KOPT-K1 (cell line): Measurements from ENCODE around the gene BMERB1.

ENCODE experiments used
- H3K27ac ChIP-seq: fragments of 200-600 bp; sonication (generic); 2 replicates; pipeline ENCODE4 v1.5.1; 2016; ENCODE audit warnings: antibody characterized with exemption, mild to moderate bottlenecking, low read depth, low read length; ENCODE audit not compliant: poor library complexity, severe bottlenecking
- H3K36me3 ChIP-seq: fragments of 200-600 bp; sonication (generic); 2 replicates; pipeline ENCODE4 v1.5.1; 2017; ENCODE audit warnings: antibody characterized with exemption, mild to moderate bottlenecking, low read length, moderate library complexity; ENCODE audit not compliant: insufficient read depth
- H3K9me3 ChIP-seq: fragments of 200-600 bp; sonication (generic); 2 replicates; pipeline ENCODE4 v1.5.1; 2017; ENCODE audit warnings: antibody characterized with exemption, low read length, mild to moderate bottlenecking; ENCODE audit not compliant: insufficient read depth, poor library complexity, severe bottlenecking

The BMERB1 gene

GRCh38 chr16:15492091-15492740 lies 57.8 kb downstream of the BMERB1 start:
- no peaks in the 10 kb centered on the region for H3K36me3 ChIP-seq
- H3K27ac ChIP-seq, result no peak overlapping the region
- H3K9me3 ChIP-seq, result no peaks in the 10 kb centered on the region

DNA sequence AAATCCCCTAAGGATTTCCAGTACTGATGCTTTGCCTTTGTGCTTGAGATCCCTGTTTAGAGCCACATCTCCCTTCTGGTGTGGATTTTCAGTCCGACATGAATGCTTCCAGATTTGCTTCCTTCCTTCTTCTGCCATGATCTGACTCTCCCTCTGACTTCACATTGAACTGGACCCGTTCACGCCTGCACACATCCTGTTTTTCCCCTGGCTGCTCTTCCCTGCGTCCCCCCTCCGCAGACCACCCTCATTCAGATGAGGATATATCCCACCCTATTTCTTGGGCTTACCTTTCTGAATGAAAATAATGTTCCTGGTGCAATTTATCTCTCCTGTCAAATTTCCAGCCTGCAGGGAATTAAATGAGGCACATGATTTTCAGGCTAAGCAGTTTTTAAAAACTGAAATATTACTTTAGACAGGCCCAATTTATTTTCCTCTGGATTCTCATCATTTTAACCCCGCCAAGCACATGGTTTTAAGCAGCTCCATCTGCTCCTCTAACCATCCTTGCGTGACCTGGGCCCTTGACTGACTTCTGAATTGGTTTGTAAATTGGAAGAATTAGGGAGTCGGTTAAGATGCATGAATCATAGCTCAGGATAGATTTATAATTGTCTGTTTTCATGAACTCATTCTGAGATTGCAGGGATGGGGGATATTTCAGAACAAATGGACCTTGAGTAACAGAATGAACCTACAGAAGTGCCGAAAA lies 59.2 kb downstream of the BMERB1 start:
- H3K36me3 ChIP-seq, result no peaks in the 10 kb centered on the region
- no peaks in the 10 kb centered on the region for H3K9me3 ChIP-seq
- no peak overlapping the region for H3K27ac ChIP-seq

DNA sequence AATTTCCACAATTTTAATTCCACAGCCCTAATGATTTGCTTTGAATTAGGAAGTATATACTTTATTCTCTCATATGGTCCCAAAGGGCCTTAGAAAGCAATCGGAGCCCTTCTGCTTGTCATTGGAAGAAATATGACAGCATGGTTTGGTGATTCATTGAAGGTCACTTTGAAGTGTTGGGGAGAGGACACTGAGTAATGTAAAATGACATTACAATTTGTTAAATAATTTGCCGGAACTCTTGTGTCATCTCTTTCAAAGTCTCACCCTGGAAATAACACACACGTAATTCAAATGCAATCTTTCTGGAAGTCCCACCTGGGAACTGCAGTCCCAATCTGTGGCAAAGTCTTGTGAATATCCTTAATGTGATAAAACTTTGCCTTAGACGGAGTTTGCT lies 59.8 kb downstream of the BMERB1 start:
- Histone ChIP-seq H3K36me3 (no peaks in the 10 kb centered on the region), H3K27ac (no peak overlapping the region)

DNA sequence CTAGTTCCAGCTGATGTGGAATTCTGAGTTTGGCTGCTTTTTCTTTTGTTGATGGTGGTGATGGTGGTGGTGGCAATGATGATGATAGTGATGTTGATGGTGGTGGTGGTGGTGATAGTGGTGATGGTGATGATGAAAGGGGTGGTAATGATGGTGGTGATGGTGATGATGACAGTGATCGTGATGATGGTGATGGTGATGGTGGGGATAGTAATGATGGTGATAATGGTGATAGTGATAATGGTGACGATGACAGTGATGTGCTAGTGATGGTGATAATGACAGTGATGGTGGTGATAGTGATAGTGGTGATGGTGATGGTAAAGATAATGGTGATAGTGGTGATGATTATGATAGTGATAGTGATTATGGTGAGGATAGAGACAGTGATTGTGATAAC lies 61.5 kb downstream of the BMERB1 start:
- no peaks in the 10 kb centered on the region for H3K9me3 ChIP-seq
- H3K36me3 ChIP-seq, result no peaks in the 10 kb centered on the region
- H3K27ac ChIP-seq, result no peak overlapping the region

More for the DNA sequence above, 59.8 kb downstream of the BMERB1 start:
- no peaks in the 10 kb centered on the region for H3K9me3 ChIP-seq

GRCh38 chr16:15498427-15499175 lies 64.2 kb downstream of the BMERB1 start:
- no peaks in the 10 kb centered on the region for H3K9me3 ChIP-seq
- H3K36me3 ChIP-seq, result no peaks in the 10 kb centered on the region
- H3K27ac ChIP-seq, result no peak overlapping the region

DNA sequence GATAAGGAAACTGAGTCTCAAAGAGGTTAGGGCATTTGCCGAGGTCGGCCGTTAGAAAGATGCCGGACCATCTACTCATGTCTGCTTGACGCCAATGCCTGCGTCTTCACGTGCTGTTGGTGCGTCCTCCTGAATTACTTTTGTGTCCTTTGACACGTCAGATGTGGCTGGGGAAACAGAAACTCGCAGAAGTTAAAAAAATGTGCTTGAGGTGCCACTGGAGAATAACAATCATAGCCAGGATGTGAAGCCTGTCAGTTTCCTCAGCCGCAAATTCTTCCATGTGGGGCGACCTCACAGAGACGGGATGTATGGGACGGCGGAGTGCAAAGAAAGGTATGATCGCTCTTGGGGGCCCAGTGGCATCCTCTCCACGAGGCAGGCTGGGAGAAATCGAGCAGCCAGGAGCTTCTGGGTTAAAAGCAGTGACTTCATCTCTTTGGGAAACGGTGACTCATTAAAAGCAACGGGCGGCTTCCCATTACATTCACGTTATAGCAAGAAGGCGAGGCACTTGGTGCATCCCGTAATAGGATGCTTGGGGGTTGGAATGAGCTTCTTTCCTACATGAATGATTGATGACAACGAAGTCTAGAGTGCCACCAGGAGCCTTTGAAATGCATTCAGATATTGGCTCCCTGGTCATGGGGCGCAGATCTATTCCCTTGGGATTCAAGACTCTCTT lies 67.8 kb downstream of the BMERB1 start:
- Histone ChIP-seq H3K9me3 (no peaks in the 10 kb centered on the region), H3K27ac (no peak overlapping the region), H3K36me3 (no peaks in the 10 kb centered on the region)

GRCh38 chr16:15506441-15506840 lies 72.1 kb downstream of the BMERB1 start:
- H3K36me3 ChIP-seq, result no peaks in the 10 kb centered on the region
- no peak overlapping the region for H3K27ac ChIP-seq
- H3K9me3 ChIP-seq, result no peaks in the 10 kb centered on the region

DNA sequence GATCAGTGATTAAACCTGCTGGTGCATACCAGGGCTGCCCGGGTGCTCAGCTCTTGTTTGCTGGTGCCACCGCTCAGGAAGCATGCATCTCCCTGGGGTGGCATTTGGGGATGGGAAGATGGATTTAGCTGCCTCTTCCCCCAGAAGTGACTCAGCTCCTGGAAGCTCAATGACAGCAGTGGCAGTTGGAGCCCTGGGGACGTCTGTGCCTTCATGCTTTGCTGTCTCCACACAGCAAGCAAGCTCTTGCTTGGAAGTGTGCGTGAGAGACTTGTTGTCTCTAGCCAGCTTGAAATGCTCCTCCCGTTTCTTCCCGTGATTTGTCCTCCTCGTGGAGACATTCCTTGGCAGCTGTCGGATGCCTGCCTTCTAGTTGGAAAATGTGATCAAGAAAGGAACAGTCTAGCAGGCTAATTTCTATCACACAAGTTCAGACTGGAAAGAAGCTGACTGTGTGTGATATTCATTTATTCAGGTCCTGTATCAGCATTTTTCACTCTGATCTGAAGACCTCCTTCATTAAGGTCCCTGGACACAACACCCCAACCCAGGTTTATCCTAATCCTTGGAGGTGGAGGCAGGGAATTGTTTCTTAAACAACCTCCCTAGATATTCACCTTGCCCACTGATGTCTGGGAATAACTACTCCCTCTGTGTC lies 73.0 kb downstream of the BMERB1 start:
- no peaks in the 10 kb centered on the region for H3K36me3 ChIP-seq
- no peaks in the 10 kb centered on the region for H3K9me3 ChIP-seq
- H3K27ac ChIP-seq, result no peak overlapping the region

DNA sequence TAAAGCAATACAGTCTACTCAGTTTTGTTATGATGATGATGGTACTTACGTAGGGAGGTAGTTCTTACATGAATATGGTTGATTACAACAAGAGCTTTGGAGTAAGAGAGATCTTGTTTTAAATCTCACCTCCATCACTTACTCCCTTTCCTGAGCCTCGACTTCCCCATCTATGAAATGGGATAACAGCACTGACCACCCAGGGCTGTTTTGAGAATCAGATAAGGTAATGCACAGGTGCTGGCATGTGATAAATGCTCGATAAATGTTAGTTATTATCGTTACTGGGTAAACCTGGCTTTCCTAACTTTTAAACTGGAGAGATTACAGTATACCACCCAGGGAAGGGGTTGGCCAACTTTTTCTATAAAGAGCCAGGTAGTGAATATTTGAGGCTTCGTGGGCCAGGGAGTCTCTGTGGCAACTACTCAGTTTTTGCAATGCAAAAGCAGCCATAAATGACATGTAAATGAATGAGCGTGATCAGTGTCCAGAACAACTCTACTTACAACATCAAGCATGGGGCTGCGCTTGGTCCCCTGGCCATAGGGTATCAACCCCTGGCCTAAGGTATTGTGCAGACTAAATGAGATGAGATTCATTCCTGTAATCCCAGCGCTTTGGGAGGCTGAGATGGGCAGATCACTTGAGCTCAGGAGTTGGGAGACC lies 73.7 kb downstream of the BMERB1 start:
- H3K27ac ChIP-seq, result no peak overlapping the region
- H3K36me3 ChIP-seq, result no peaks in the 10 kb centered on the region
- H3K9me3 ChIP-seq, result no peaks in the 10 kb centered on the region

GRCh38 chr16:15509051-15509592 lies 74.7 kb downstream of the BMERB1 start:
- Histone ChIP-seq H3K36me3 (no peaks in the 10 kb centered on the region), H3K27ac (no peak overlapping the region), H3K9me3 (no peaks in the 10 kb centered on the region)

DNA sequence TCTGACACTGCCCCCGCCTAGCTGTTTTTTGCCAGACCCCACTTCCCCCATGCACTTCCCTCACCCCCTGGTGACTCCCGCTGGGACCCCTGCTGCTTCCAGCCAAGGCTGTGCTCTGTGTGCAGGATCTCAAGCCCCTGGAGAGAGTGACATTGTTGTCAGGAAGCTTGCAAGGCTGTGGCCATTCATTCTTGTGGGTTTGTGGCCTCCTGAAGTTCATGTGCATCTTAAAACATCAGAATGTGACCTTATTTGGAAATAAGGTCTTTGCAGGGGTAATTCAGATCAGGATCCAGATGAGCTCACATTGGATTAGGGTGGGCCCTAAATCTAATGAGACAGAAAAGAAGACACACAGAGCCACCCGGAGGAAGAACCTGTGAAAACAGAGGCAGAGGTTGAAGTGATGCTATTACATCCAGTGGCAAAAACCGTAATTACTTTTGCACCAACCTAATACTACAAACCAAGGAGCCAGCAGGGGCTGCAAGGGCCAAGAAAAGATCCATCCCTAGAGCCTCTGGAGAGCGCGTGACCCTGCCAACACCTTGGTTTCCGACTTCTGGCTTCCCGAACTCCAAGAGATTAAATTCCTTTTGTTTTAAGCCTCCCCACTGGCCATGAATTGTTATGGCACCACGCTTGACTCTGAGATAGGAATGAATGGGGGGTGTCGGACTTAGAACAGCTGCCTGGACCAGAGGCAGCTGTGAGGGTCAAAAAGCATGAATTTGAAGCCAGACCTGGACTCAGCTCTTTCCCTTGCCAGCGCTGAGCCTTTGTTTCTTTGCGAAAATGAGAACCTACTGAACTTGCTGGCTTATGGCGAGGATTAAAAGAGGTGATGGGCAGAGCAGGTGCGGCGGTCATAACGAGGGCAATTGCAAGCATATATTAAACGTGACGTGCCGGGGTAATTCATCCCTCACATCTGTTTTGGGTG lies 75.5 kb downstream of the BMERB1 start:
- Histone ChIP-seq H3K36me3 (no peaks in the 10 kb centered on the region), H3K9me3 (no peaks in the 10 kb centered on the region), H3K27ac (no peak overlapping the region)

DNA sequence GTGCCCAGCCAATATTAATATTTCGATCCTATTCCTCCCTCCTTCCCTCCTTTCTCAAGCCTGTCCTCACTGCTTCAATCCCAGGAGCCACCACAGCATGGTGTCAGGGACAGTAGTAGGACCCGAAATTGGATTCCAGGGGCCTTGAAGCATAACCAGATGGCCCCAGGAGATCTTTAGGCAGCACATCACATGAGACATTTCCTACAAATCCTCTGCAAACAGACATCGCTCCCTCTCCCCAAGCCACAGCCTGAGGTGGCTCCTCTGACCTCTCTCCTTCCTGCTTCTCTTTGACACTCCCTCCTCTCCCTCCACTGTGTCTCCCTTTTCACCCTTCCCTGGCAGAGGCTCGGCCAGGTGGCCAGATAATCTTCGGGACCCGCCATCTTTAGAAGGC lies 76.6 kb downstream of the BMERB1 start:
- Histone ChIP-seq H3K36me3 (no peaks in the 10 kb centered on the region), H3K27ac (no peak overlapping the region), H3K9me3 (no peaks in the 10 kb centered on the region)

DNA sequence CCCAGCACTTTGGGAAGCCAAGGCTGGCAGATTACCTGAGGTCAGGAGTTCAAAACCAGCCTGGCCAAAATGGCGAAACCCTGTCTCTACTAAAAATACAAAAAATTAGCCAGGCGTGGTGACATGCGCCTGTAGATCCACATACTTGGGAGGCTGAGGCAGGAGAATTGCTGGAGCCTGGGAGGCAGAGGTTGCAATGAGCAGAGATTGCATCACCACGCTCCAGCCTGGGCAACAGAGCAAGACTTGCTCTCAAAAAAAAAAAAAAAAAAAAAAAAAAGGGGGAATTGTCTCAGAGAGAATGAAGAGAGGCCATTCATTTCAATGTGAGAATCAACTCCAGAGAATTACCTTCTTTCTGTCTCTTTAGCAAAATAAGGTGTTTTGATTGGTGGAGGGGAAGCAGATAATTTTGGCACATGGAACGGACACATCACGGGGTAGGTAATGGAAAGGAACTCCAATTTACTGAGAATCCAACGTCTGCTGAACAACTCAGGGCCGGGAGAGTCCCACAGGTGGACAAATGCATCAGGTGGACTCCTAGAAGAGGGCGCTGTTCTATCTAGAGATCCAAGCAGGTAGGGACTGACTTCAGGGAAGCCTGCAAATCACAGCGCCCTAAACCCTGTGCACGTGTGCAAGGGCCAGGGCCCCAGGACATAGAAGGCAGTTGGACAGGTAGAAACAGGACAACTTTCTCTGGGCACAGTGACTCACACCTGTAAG lies 77.5 kb downstream of the BMERB1 start:
- no peak overlapping the region for H3K27ac ChIP-seq
- H3K9me3 ChIP-seq, result no peaks in the 10 kb centered on the region
- H3K36me3 ChIP-seq, result no peaks in the 10 kb centered on the region
